WTC11 (cell line): ENCODE measurements around the gene MRPS34.

Experiments
- ATF1 ChIP-seq: sonication (generic); formaldehyde crosslinking; IDR thresholded peaks from 2 replicates; pipeline ENCODE4 v1.8.1; 2023; ENCODE audit warnings: mild to moderate bottlenecking, moderate library complexity, missing genetic modification reagents
- FOXJ3 ChIP-seq: sonication (generic); formaldehyde crosslinking; IDR thresholded peaks from 2 replicates; pipeline ENCODE4 v1.9.0; 2021; ENCODE audit warnings: missing genetic modification reagents, mild to moderate bottlenecking, borderline replicate concordance
- RELA ChIP-seq: sonication (generic); formaldehyde crosslinking; IDR thresholded peaks from 2 replicates; pipeline ENCODE4 v1.8.1; 2022; ENCODE audit warnings: missing genetic modification reagents, mild to moderate bottlenecking, borderline replicate concordance
- SP1 ChIP-seq: sonication (generic); formaldehyde crosslinking; conservative IDR thresholded peaks from 2 replicates; pipeline ENCODE4 v1.8.1; 2022; ENCODE audit warnings: missing genetic modification reagents
- ZBTB21 ChIP-seq: sonication (generic); formaldehyde crosslinking; IDR thresholded peaks from 2 replicates; pipeline ENCODE4 v1.8.1; 2023; ENCODE audit warnings: mild to moderate bottlenecking, missing genetic modification reagents, borderline replicate concordance
- TF ChIP-seq, protein P1 (sequence below): fragments of 200-600 bp; IDR thresholded peaks from 2 replicates; pipeline ENCODE4 v1.8.0; 2022; ENCODE audit warnings: antibody characterized with exemption
- TF ChIP-seq, protein P2 (sequence below): sonication (generic); formaldehyde crosslinking; IDR thresholded peaks from 2 replicates; pipeline ENCODE4 v1.8.1; 2022; ENCODE audit warnings: missing genetic modification reagents, borderline replicate concordance
- TF ChIP-seq, protein P3 (sequence below): sonication (generic); formaldehyde crosslinking; IDR thresholded peaks from 2 replicates; pipeline ENCODE4 v1.8.0; 2022; ENCODE audit warnings: mild to moderate bottlenecking, missing genetic modification reagents
- TF ChIP-seq, protein P4 (sequence below): sonication (generic); formaldehyde crosslinking; IDR thresholded peaks from 2 replicates; pipeline ENCODE4 v1.8.1; 2023; ENCODE audit warnings: mild to moderate bottlenecking, missing genetic modification reagents, moderate library complexity
- TF ChIP-seq, protein P5 (sequence below): sonication (generic); formaldehyde crosslinking; conservative IDR thresholded peaks from 2 replicates; pipeline ENCODE4 v1.8.1; 2023; ENCODE audit warnings: mild to moderate bottlenecking, low read depth, missing genetic modification reagents, moderate library complexity
- TF ChIP-seq, protein P6 (sequence below): sonication (generic); formaldehyde crosslinking; IDR thresholded peaks from 2 replicates; pipeline ENCODE4 v1.8.0; 2022; ENCODE audit warnings: mild to moderate bottlenecking, missing genetic modification reagents
- TF ChIP-seq, protein P7 (sequence below): sonication (generic); formaldehyde crosslinking; IDR thresholded peaks from 2 replicates; pipeline ENCODE4 v1.8.0; 2023; ENCODE audit warnings: missing genetic modification reagents, mild to moderate bottlenecking, borderline replicate concordance
- TF ChIP-seq, protein P8 (sequence below): sonication (generic); formaldehyde crosslinking; IDR thresholded peaks from 2 replicates; pipeline ENCODE4 v1.8.1; 2023; ENCODE audit warnings: mild to moderate bottlenecking, missing genetic modification reagents

DNA sequence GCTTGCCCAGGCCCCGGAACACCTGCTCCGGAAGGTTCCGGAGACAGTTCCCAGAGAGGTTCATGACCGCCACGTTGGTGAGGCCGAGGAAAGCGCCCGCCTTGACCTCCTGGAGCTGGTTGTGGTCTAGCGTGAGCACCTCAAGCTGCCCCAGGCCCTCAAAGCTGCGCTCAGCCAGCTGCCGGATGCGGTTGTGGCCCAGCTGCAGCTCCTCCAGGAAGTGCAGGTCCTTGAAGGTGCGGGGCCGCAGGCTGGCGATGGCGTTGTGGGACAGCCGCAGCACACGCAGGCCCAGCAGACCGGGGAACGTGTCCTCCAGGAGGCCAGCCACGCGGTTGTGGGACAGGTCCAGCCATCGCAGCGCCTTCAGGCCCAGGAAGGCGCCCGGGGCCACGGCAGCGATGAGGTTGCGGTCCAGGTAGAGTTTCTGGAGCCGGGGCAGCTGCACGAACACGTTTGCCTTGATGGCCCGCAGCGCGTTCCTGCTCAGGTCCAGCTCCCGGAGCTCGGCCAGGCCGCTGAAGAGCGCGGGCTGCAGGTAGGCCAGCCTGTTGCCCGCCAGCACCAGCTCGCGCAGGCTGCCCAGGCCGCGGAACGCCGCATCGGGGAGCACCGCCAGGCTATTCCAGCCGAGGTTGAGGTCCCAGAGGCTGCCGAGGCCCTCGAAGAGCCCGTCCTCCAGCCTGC lies 18.5 kb upstream of the MRPS34 start:
- TF ChIP-seq, protein P1, sequence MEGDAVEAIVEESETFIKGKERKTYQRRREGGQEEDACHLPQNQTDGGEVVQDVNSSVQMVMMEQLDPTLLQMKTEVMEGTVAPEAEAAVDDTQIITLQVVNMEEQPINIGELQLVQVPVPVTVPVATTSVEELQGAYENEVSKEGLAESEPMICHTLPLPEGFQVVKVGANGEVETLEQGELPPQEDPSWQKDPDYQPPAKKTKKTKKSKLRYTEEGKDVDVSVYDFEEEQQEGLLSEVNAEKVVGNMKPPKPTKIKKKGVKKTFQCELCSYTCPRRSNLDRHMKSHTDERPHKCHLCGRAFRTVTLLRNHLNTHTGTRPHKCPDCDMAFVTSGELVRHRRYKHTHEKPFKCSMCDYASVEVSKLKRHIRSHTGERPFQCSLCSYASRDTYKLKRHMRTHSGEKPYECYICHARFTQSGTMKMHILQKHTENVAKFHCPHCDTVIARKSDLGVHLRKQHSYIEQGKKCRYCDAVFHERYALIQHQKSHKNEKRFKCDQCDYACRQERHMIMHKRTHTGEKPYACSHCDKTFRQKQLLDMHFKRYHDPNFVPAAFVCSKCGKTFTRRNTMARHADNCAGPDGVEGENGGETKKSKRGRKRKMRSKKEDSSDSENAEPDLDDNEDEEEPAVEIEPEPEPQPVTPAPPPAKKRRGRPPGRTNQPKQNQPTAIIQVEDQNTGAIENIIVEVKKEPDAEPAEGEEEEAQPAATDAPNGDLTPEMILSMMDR = no peak
- TF ChIP-seq, protein P2, sequence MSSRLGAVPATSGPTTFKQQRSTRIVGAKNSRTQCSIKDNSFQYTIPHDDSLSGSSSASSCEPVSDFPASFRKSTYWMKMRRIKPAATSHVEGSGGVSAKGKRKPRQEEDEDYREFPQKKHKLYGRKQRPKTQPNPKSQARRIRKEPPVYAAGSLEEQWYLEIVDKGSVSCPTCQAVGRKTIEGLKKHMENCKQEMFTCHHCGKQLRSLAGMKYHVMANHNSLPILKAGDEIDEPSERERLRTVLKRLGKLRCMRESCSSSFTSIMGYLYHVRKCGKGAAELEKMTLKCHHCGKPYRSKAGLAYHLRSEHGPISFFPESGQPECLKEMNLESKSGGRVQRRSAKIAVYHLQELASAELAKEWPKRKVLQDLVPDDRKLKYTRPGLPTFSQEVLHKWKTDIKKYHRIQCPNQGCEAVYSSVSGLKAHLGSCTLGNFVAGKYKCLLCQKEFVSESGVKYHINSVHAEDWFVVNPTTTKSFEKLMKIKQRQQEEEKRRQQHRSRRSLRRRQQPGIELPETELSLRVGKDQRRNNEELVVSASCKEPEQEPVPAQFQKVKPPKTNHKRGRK = no peak
- TF ChIP-seq, protein P3, sequence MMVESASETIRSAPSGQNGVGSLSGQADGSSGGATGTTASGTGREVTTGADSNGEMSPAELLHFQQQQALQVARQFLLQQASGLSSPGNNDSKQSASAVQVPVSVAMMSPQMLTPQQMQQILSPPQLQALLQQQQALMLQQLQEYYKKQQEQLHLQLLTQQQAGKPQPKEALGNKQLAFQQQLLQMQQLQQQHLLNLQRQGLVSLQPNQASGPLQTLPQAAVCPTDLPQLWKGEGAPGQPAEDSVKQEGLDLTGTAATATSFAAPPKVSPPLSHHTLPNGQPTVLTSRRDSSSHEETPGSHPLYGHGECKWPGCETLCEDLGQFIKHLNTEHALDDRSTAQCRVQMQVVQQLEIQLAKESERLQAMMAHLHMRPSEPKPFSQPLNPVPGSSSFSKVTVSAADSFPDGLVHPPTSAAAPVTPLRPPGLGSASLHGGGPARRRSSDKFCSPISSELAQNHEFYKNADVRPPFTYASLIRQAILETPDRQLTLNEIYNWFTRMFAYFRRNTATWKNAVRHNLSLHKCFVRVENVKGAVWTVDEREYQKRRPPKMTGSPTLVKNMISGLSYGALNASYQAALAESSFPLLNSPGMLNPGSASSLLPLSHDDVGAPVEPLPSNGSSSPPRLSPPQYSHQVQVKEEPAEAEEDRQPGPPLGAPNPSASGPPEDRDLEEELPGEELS (CRISPR knock-in tag) = no peak
- TF ChIP-seq, protein P4, sequence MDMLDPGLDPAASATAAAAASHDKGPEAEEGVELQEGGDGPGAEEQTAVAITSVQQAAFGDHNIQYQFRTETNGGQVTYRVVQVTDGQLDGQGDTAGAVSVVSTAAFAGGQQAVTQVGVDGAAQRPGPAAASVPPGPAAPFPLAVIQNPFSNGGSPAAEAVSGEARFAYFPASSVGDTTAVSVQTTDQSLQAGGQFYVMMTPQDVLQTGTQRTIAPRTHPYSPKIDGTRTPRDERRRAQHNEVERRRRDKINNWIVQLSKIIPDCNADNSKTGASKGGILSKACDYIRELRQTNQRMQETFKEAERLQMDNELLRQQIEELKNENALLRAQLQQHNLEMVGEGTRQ (CRISPR knock-in tag) = no peak
- TF ChIP-seq, protein P5, sequence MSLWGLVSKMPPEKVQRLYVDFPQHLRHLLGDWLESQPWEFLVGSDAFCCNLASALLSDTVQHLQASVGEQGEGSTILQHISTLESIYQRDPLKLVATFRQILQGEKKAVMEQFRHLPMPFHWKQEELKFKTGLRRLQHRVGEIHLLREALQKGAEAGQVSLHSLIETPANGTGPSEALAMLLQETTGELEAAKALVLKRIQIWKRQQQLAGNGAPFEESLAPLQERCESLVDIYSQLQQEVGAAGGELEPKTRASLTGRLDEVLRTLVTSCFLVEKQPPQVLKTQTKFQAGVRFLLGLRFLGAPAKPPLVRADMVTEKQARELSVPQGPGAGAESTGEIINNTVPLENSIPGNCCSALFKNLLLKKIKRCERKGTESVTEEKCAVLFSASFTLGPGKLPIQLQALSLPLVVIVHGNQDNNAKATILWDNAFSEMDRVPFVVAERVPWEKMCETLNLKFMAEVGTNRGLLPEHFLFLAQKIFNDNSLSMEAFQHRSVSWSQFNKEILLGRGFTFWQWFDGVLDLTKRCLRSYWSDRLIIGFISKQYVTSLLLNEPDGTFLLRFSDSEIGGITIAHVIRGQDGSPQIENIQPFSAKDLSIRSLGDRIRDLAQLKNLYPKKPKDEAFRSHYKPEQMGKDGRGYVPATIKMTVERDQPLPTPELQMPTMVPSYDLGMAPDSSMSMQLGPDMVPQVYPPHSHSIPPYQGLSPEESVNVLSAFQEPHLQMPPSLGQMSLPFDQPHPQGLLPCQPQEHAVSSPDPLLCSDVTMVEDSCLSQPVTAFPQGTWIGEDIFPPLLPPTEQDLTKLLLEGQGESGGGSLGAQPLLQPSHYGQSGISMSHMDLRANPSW (CRISPR knock-in tag) = no peak
- TF ChIP-seq, protein P6, sequence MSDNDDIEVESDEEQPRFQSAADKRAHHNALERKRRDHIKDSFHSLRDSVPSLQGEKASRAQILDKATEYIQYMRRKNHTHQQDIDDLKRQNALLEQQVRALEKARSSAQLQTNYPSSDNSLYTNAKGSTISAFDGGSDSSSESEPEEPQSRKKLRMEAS (CRISPR knock-in tag) = no peak
- TF ChIP-seq, protein P7, sequence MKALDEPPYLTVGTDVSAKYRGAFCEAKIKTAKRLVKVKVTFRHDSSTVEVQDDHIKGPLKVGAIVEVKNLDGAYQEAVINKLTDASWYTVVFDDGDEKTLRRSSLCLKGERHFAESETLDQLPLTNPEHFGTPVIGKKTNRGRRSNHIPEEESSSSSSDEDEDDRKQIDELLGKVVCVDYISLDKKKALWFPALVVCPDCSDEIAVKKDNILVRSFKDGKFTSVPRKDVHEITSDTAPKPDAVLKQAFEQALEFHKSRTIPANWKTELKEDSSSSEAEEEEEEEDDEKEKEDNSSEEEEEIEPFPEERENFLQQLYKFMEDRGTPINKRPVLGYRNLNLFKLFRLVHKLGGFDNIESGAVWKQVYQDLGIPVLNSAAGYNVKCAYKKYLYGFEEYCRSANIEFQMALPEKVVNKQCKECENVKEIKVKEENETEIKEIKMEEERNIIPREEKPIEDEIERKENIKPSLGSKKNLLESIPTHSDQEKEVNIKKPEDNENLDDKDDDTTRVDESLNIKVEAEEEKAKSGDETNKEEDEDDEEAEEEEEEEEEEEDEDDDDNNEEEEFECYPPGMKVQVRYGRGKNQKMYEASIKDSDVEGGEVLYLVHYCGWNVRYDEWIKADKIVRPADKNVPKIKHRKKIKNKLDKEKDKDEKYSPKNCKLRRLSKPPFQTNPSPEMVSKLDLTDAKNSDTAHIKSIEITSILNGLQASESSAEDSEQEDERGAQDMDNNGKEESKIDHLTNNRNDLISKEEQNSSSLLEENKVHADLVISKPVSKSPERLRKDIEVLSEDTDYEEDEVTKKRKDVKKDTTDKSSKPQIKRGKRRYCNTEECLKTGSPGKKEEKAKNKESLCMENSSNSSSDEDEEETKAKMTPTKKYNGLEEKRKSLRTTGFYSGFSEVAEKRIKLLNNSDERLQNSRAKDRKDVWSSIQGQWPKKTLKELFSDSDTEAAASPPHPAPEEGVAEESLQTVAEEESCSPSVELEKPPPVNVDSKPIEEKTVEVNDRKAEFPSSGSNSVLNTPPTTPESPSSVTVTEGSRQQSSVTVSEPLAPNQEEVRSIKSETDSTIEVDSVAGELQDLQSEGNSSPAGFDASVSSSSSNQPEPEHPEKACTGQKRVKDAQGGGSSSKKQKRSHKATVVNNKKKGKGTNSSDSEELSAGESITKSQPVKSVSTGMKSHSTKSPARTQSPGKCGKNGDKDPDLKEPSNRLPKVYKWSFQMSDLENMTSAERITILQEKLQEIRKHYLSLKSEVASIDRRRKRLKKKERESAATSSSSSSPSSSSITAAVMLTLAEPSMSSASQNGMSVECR (CRISPR knock-in tag) = no peak
- TF ChIP-seq ZBTB21 (CRISPR knock-in tag) (no peak), RELA (no peak), ATF1 (CRISPR knock-in tag) (no peak), FOXJ3 (no peak), SP1 (CRISPR knock-in tag) (no peak)
- TF ChIP-seq, protein P8, sequence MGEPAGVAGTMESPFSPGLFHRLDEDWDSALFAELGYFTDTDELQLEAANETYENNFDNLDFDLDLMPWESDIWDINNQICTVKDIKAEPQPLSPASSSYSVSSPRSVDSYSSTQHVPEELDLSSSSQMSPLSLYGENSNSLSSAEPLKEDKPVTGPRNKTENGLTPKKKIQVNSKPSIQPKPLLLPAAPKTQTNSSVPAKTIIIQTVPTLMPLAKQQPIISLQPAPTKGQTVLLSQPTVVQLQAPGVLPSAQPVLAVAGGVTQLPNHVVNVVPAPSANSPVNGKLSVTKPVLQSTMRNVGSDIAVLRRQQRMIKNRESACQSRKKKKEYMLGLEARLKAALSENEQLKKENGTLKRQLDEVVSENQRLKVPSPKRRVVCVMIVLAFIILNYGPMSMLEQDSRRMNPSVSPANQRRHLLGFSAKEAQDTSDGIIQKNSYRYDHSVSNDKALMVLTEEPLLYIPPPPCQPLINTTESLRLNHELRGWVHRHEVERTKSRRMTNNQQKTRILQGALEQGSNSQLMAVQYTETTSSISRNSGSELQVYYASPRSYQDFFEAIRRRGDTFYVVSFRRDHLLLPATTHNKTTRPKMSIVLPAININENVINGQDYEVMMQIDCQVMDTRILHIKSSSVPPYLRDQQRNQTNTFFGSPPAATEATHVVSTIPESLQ (CRISPR knock-in tag) = no peak
